ENCODE measurements around the gene FOXC1. TPM values are rescaled to one million over a fixed set of nuclear protein-coding genes. Genes with fewer than 3 reads are reported as not detected.

FOXC1 gene
- total and polyA plus RNA-seq, 7 experiments from 2014 or later = not detected

GRCh38 chr6:1598433-1598832, 11.3 kb upstream of the FOXC1 start:
- H3K4me1 ChIP-seq (ENCODE audit: control insufficient read depth in 2 of 2, insufficient read depth in 2 of 2, low read length in 2 of 2) = peaks cover 0 to 4% of the 10 kb centered on the region in 2 donors
- no peak overlapping the region for H3K4me3 Mint-ChIP-seq
- H3K36me3 Mint-ChIP-seq = no peaks in the 10 kb centered on the region
- DNase-seq (no peak), ATAC-seq (no peak)
- H3K27me3 ChIP-seq (ENCODE audit: control insufficient read depth in 2 of 2, insufficient read depth in 2 of 2, low read length in 2 of 2) = peaks cover 0 to 8% of the 10 kb centered on the region in 2 donors
- no peaks in the 10 kb centered on the region for H3K36me3 ChIP-seq (ENCODE audit: control insufficient read depth in 2 of 3, insufficient read depth in 3 of 3, low read length in 3 of 3)
- H3K4me3 ChIP-seq (ENCODE audit: low read length) = no peak overlapping the region
- no peak overlapping the region for H3K27ac Mint-ChIP-seq
- no peaks in the 10 kb centered on the region for H3K9me3 Mint-ChIP-seq
- no peak overlapping the region for H3K27ac ChIP-seq (ENCODE audit: low read depth, low read length)
- CTCF ChIA-PET = interaction anchor here (1.0 to 4.8 kb wide), 3 partner anchors 601 to 1034 kb away, joined by 3 to 58 read pairs (median 10); no protein-coding TSS in a partner anchor
- H3K27me3 Mint-ChIP-seq = peaks cover 70 to 76% (median 72%) of the 10 kb centered on the region in 5 donors
- H3K4me1 Mint-ChIP-seq = peaks cover 4 to 9% (median 7%) of the 10 kb centered on the region in 7 donors
- POLR2A ChIA-PET = no interaction called here
- H3K9me3 ChIP-seq (ENCODE audit: control insufficient read depth in 2 of 3, low read length in 3 of 3) = no peaks in the 10 kb centered on the region
- intact Hi-C loops (cut with micrococcal nuclease) = no loop called here

GRCh38 chr6:1598886-1599285, 10.8 kb upstream of the FOXC1 start:
- peaks cover 0 to 4% of the 10 kb centered on the region in 2 donors for H3K4me1 ChIP-seq (ENCODE audit: control insufficient read depth in 2 of 2, insufficient read depth in 2 of 2, low read length in 2 of 2)
- no peaks in the 10 kb centered on the region for H3K9me3 ChIP-seq (ENCODE audit: control insufficient read depth in 2 of 3, low read length in 3 of 3)
- no peak for ATAC-seq
- H3K27me3 ChIP-seq (ENCODE audit: control insufficient read depth in 2 of 2, insufficient read depth in 2 of 2, low read length in 2 of 2) = peaks cover 0 to 11% of the 10 kb centered on the region in 2 donors
- H3K36me3 ChIP-seq (ENCODE audit: control insufficient read depth in 2 of 3, insufficient read depth in 3 of 3, low read length in 3 of 3) = no peaks in the 10 kb centered on the region
- POLR2A ChIA-PET = no interaction called here
- Mint-ChIP-seq H3K4me1 (peaks cover 4 to 9% (median 7%) of the 10 kb centered on the region in 7 donors), H3K9me3 (no peaks in the 10 kb centered on the region), H3K27me3 (peaks cover 71 to 77% (median 76%) of the 10 kb centered on the region in 5 donors), H3K27ac (no peak overlapping the region), H3K36me3 (no peaks in the 10 kb centered on the region), H3K4me3 (no peak overlapping the region)
- CTCF ChIA-PET = interaction anchor here (1.0 to 4.8 kb wide), 2 partner anchors 600 to 1033 kb away, joined by 3 to 58 read pairs; no protein-coding TSS in a partner anchor
- intact Hi-C loops (cut with micrococcal nuclease) = no loop called here
- no peak overlapping the region for H3K27ac ChIP-seq (ENCODE audit: low read depth, low read length)
- H3K4me3 ChIP-seq (ENCODE audit: low read length) = no peak overlapping the region
- no peak for DNase-seq

GRCh38 chr6:1599469-1599868, 10.2 kb upstream of the FOXC1 start:
- H3K36me3 ChIP-seq (ENCODE audit: control insufficient read depth in 2 of 3, insufficient read depth in 3 of 3, low read length in 3 of 3) = no peaks in the 10 kb centered on the region
- ChIA-PET CTCF (interaction anchor here (1.0 kb wide), 1 partner anchor 263 kb away, joined by 3 read pairs; no protein-coding TSS in a partner anchor), POLR2A (no interaction called here)
- no peak overlapping the region for H3K4me3 Mint-ChIP-seq
- DNase-seq = no peak
- no peak for ATAC-seq
- peaks cover 68 to 78% (median 75%) of the 10 kb centered on the region in 5 donors for H3K27me3 Mint-ChIP-seq
- peaks cover 0 to 9% of the 10 kb centered on the region in 2 donors for H3K4me1 ChIP-seq (ENCODE audit: control insufficient read depth in 2 of 2, insufficient read depth in 2 of 2, low read length in 2 of 2)
- H3K27ac ChIP-seq (ENCODE audit: low read depth, low read length) = no peak overlapping the region
- H3K9me3 Mint-ChIP-seq = no peaks in the 10 kb centered on the region
- peaks cover 0 to 15% of the 10 kb centered on the region in 2 donors for H3K27me3 ChIP-seq (ENCODE audit: control insufficient read depth in 2 of 2, insufficient read depth in 2 of 2, low read length in 2 of 2)
- no peaks in the 10 kb centered on the region for H3K36me3 Mint-ChIP-seq
- H3K27ac Mint-ChIP-seq = no peak overlapping the region
- H3K4me3 ChIP-seq (ENCODE audit: low read length) = no peak overlapping the region
- intact Hi-C loops (cut with micrococcal nuclease) = no loop called here
- H3K4me1 Mint-ChIP-seq = peaks cover 4 to 9% (median 7%) of the 10 kb centered on the region in 7 donors
- H3K9me3 ChIP-seq (ENCODE audit: control insufficient read depth in 2 of 3, low read length in 3 of 3) = no peaks in the 10 kb centered on the region

GRCh38 chr6:1600063-1600763, 9.5 kb upstream of the FOXC1 start:
- Mint-ChIP-seq H3K4me1 (peaks cover 4 to 9% (median 5%) of the 10 kb centered on the region in 7 donors), H3K4me3 (no peak overlapping the region), H3K27me3 (peaks cover 68 to 73% (median 72%) of the 10 kb centered on the region in 5 donors), H3K27ac (no peak overlapping the region), H3K36me3 (no peaks in the 10 kb centered on the region), H3K9me3 (no peaks in the 10 kb centered on the region)
- Histone ChIP-seq H3K27ac (ENCODE audit: low read depth, low read length) (no peak overlapping the region), H3K4me1 (ENCODE audit: control insufficient read depth in 2 of 2, insufficient read depth in 2 of 2, low read length in 2 of 2) (peaks cover 0 to 16% of the 10 kb centered on the region in 2 donors), H3K9me3 (ENCODE audit: control insufficient read depth in 2 of 3, low read length in 3 of 3) (no peaks in the 10 kb centered on the region), H3K4me3 (ENCODE audit: low read length) (no peak overlapping the region), H3K27me3 (ENCODE audit: control insufficient read depth in 2 of 2, insufficient read depth in 2 of 2, low read length in 2 of 2) (peaks cover 0 to 15% of the 10 kb centered on the region in 2 donors), H3K36me3 (ENCODE audit: control insufficient read depth in 2 of 3, insufficient read depth in 3 of 3, low read length in 3 of 3) (no peaks in the 10 kb centered on the region)
- intact Hi-C loops (cut with micrococcal nuclease) = loop anchor here in 1 of 2 donors (10.0 kb wide), 1 partner anchor 1465 kb away; the partner anchor contains the start of gene RIPK1
- no peak for DNase-seq
- POLR2A ChIA-PET = interaction anchor here (0.7 kb wide), 1 partner anchor 91 kb away, joined by 3 read pairs; no protein-coding TSS in a partner anchor
- CTCF ChIA-PET = interaction anchor here (0.9 to 1.0 kb wide), 2 partner anchors 262 to 1031 kb away, joined by 3 read pairs; no protein-coding TSS in a partner anchor
- ATAC-seq = no peak

- Mint-ChIP-seq H3K9me3 (peaks cover 0 to 2% (median 0%) of the 10 kb centered on the region in 11 donors), H3K36me3 (no peaks in the 10 kb centered on the region), H3K4me1 (peaks cover 7 to 14% (median 10%) of the 10 kb centered on the region in 7 donors), H3K27ac (no peak overlapping the region), H3K4me3 (no peak overlapping the region), H3K27me3 (peaks cover 73 to 78% (median 78%) of the 10 kb centered on the region in 5 donors)
- no peak overlapping the region for H3K27ac ChIP-seq (ENCODE audit: low read depth, low read length)
- no peaks in the 10 kb centered on the region for H3K36me3 ChIP-seq (ENCODE audit: control insufficient read depth in 2 of 3, insufficient read depth in 3 of 3, low read length in 3 of 3)
- H3K27me3 ChIP-seq (ENCODE audit: control insufficient read depth in 2 of 2, insufficient read depth in 2 of 2, low read length in 2 of 2) = peaks cover 0 to 18% of the 10 kb centered on the region in 2 donors
- intact Hi-C loops (cut with micrococcal nuclease) = loop anchor here in 1 of 2 donors (10.0 kb wide), 1 partner anchor 1464 kb away; the partner anchor contains the start of gene RIPK1
- ATAC-seq = no peak
- no peak overlapping the region for H3K4me3 ChIP-seq (ENCODE audit: low read length)
- H3K9me3 ChIP-seq (ENCODE audit: control insufficient read depth in 2 of 3, low read length in 3 of 3) = no peaks in the 10 kb centered on the region
- no peak for DNase-seq
- CTCF ChIA-PET = interaction anchor here (0.9 to 1.0 kb wide), 2 partner anchors 262 to 1031 kb away, joined by 3 read pairs; no protein-coding TSS in a partner anchor
- peaks cover 3 to 22% of the 10 kb centered on the region in 2 donors for H3K4me1 ChIP-seq (ENCODE audit: control insufficient read depth in 2 of 2, insufficient read depth in 2 of 2, low read length in 2 of 2)
- POLR2A ChIA-PET = interaction anchor here (0.7 kb wide), 1 partner anchor 91 kb away, joined by 3 read pairs; no protein-coding TSS in a partner anchor
These were observed 9.0 kb upstream of the FOXC1 start for GRCh38 chr6:1600764-1601157.

- no peak for ATAC-seq
- Mint-ChIP-seq H3K4me3 (peak overlapping the region in 2 of 10 donors; percentile 6 to 30), H3K9me3 (peaks cover 0 to 2% (median 0%) of the 10 kb centered on the region in 11 donors), H3K36me3 (no peaks in the 10 kb centered on the region), H3K27ac (no peak overlapping the region), H3K27me3 (peaks cover 75 to 81% (median 80%) of the 10 kb centered on the region in 5 donors), H3K4me1 (peaks cover 5 to 17% (median 11%) of the 10 kb centered on the region in 7 donors)
- peaks cover under 1 to 14% of the 10 kb centered on the region in 2 donors for H3K27me3 ChIP-seq (ENCODE audit: control insufficient read depth in 2 of 2, insufficient read depth in 2 of 2, low read length in 2 of 2)
- H3K27ac ChIP-seq (ENCODE audit: low read depth, low read length) = no peak overlapping the region
- peaks cover 3 to 22% of the 10 kb centered on the region in 2 donors for H3K4me1 ChIP-seq (ENCODE audit: control insufficient read depth in 2 of 2, insufficient read depth in 2 of 2, low read length in 2 of 2)
- intact Hi-C loops (cut with micrococcal nuclease) = loop anchor here in 1 of 2 donors (10.0 kb wide), 1 partner anchor 1463 kb away; the partner anchor contains the start of gene RIPK1
- no peaks in the 10 kb centered on the region for H3K9me3 ChIP-seq (ENCODE audit: control insufficient read depth in 2 of 3, low read length in 3 of 3)
- ChIA-PET POLR2A (no interaction called here), CTCF (interaction anchor here (0.9 to 1.1 kb wide), 2 partner anchors 752 to 1033 kb away, joined by 4 read pairs; no protein-coding TSS in a partner anchor)
- DNase-seq = no peak
- no peak overlapping the region for H3K4me3 ChIP-seq (ENCODE audit: low read length)
- no peaks in the 10 kb centered on the region for H3K36me3 ChIP-seq (ENCODE audit: control insufficient read depth in 2 of 3, insufficient read depth in 3 of 3, low read length in 3 of 3)
These were observed 8.3 kb upstream of the FOXC1 start for GRCh38 chr6:1601158-1602048.
